IMR-90 (cell line): ENCODE results near the gene FAM32A.

Source experiments
- CEBPB ChIP-seq: IDR thresholded peaks from 2 replicates; pipeline ENCODE4 v1.6.1; 2012; ENCODE audit warnings: low read depth, low read length, improper control_type of control experiment
- MAZ ChIP-seq: IDR thresholded peaks from 2 replicates; pipeline ENCODE4 v1.6.1; 2012; ENCODE audit warnings: low read depth, mild to moderate bottlenecking, low read length, improper control_type of control experiment, moderate library complexity, borderline replicate concordance
- MXI1 ChIP-seq: IDR thresholded peaks from 2 replicates; pipeline ENCODE4 v1.6.1; 2012; ENCODE audit warnings: low read depth, mild to moderate bottlenecking, low read length, moderate library complexity, borderline replicate concordance
- POLR2A ChIP-seq: IDR thresholded peaks from 2 replicates; pipeline ENCODE4 v1.6.1; 2012; ENCODE audit warnings: mild to moderate bottlenecking, low read depth, low read length
- RAD21 ChIP-seq: IDR thresholded peaks from 2 replicates; pipeline ENCODE4 v1.6.1; 2012; ENCODE audit warnings: low read length, improper control_type of control experiment
- RFX5 ChIP-seq: IDR thresholded peaks from 2 replicates; pipeline ENCODE4 v1.8.0; 2012; ENCODE audit warnings: low read depth, mild to moderate bottlenecking, low read length, moderate library complexity
- USF2 ChIP-seq: fragments of 150-350 bp; IDR thresholded peaks from 2 replicates; pipeline ENCODE4 v1.6.1; 2017; ENCODE audit warnings: mild to moderate bottlenecking, antibody characterized with exemption, low read length, low read depth
- TF ChIP-seq, protein P1 (sequence below): conservative IDR thresholded peaks from 2 replicates; pipeline ENCODE4 v1.5.1; 2012; ENCODE audit warnings: mild to moderate bottlenecking, low read depth, low read length, improper control_type of control experiment

DNA sequence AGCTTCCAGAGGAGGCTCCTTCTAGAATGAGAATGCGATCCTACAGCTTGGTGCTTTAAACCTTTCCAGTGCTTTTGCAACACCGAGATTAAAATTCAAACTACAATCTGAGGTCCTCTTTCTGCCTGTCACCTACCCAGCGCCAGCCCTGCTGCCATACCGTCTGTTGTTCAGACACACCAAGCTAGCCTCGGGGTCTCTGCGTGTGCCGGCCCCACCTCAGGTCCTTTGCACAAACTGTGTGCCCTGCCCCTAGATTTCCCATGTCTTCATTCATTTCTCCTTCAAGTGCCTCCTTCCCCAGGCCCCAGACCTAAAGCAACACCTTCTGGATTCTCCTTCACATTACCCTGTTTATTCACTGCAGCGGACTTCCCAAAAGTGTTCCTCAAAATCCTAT, 30.7 kb upstream of the FAM32A start:
- TF ChIP-seq POLR2A (no peak), RAD21 (no peak), MXI1 (no peak), MAZ (no peak), USF2 (no peak), CEBPB (no peak), RFX5 (no peak)
- TF ChIP-seq, protein P1, sequence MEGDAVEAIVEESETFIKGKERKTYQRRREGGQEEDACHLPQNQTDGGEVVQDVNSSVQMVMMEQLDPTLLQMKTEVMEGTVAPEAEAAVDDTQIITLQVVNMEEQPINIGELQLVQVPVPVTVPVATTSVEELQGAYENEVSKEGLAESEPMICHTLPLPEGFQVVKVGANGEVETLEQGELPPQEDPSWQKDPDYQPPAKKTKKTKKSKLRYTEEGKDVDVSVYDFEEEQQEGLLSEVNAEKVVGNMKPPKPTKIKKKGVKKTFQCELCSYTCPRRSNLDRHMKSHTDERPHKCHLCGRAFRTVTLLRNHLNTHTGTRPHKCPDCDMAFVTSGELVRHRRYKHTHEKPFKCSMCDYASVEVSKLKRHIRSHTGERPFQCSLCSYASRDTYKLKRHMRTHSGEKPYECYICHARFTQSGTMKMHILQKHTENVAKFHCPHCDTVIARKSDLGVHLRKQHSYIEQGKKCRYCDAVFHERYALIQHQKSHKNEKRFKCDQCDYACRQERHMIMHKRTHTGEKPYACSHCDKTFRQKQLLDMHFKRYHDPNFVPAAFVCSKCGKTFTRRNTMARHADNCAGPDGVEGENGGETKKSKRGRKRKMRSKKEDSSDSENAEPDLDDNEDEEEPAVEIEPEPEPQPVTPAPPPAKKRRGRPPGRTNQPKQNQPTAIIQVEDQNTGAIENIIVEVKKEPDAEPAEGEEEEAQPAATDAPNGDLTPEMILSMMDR, result no peak
